Measurements from ENCODE around the gene MEIS1. TPM values are rescaled to one million over a fixed set of nuclear protein-coding genes. Genes with fewer than 3 reads are reported as not detected.

The MEIS1 gene
- total RNA-seq, 1 donor from 2014 or later: 46.7 TPM

GRCh38 chr2:66567729-66568128 lies 132.8 kb downstream of the MEIS1 start:
- H3K27me3 ChIP-seq: no peaks in the 10 kb centered on the region
- TF ChIP-seq CTCF (IDR thresholded peaks at IDR 0.05): no peak
- no peaks in the 10 kb centered on the region for H3K9me3 ChIP-seq
- peaks cover 2 to 14% of the 10 kb centered on the region in 2 donors for H3K4me1 ChIP-seq
- no peak overlapping the region for H3K4me3 ChIP-seq
- H3K27ac ChIP-seq: no peak overlapping the region
- H3K36me3 ChIP-seq: peaks cover 0 to 7% of the 10 kb centered on the region in 2 donors
- no peak for DNase-seq (ENCODE audit: low spot score in 2 of 2)
- intact Hi-C loops (cut with DNase I): loop anchor here (10.0 kb wide), 1 partner anchor 1897 kb away; the partner anchor contains the start of genes APLF and FBXO48

DNA sequence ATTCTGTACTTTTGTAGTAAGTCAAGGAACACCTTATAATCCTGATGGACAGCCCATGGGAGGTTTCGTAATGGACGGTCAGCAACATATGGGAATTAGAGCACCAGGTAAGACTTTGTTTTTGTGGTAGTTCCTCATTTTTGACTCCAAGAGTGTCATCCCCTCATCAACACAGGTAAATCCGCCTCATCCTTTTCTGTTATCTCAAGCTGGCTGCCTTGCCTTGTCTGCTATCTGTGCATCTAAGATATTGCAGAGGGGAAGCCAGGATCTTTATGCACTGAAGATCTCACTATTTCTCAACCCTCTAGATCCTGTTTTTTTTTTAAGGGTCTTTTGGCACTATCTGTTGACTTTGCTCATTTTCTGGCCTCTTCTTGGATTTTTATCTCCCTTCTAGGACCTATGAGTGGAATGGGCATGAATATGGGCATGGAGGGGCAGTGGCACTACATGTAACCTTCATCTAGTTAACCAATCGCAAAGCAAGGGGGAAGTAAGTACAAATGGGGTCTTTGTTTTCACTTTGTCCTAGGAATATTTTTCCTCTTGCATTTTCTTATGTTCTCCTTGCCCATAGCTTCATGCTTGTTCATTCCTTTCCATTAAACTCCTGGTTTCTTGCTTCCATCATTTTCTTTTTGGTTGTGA lies 133.8 kb downstream of the MEIS1 start:
- Histone ChIP-seq H3K9me3 (no peaks in the 10 kb centered on the region), H3K36me3 (peaks cover 0 to 7% of the 10 kb centered on the region in 2 donors), H3K27ac (no peak overlapping the region), H3K4me1 (peaks cover 0 to 12% of the 10 kb centered on the region in 2 donors), H3K4me3 (no peak overlapping the region), H3K27me3 (no peaks in the 10 kb centered on the region)
- intact Hi-C loops (cut with DNase I): loop anchor here (10.0 kb wide), 1 partner anchor 1896 kb away; the partner anchor contains the start of genes APLF and FBXO48
- no peak for TF ChIP-seq CTCF (IDR thresholded peaks at IDR 0.05)
- DNase-seq (ENCODE audit: low spot score in 2 of 2): no peak

DNA sequence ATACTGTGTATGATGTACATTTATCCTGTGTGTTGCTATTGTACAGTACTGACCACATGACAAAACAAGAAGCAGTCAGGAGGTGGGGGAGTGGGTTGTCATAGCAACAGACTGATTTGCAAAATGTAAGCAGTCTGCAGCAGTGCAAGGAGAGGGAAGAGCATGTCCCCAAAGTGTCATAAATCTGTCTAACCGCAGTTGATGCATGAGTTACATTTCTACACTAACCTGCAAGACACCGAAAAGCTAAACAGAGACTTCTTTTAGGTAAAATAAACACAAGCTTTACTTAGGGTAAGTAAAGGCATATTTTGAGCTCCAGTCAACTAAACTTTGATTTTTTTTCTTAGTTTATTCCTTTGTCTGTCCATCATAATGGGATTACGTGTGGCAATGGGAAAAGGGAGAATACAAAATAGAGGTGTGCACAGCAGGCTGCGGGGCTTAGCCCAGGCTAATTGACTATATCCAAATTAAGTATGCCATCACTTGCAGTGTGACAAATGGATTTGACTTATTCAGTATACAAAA lies 134.5 kb downstream of the MEIS1 start:
- DNase-seq (ENCODE audit: low spot score in 2 of 2): no peak
- Histone ChIP-seq H3K4me3 (no peak overlapping the region), H3K36me3 (peaks cover 0 to 7% of the 10 kb centered on the region in 2 donors), H3K9me3 (no peaks in the 10 kb centered on the region), H3K27ac (no peak overlapping the region), H3K4me1 (peaks cover 0 to 12% of the 10 kb centered on the region in 2 donors), H3K27me3 (no peaks in the 10 kb centered on the region)
- no peak for TF ChIP-seq CTCF (IDR thresholded peaks at IDR 0.05)
- intact Hi-C loops (cut with DNase I): loop anchor here (10.0 kb wide), 1 partner anchor 1895 kb away; the partner anchor contains the start of genes APLF and FBXO48

- no peaks in the 10 kb centered on the region for H3K9me3 ChIP-seq
- no peaks in the 10 kb centered on the region for H3K27me3 ChIP-seq
- H3K4me1 ChIP-seq: peaks cover 0 to 9% of the 10 kb centered on the region in 2 donors
- H3K27ac ChIP-seq: no peak overlapping the region
- intact Hi-C loops (cut with DNase I): loop anchor here (5.0 to 10.0 kb wide), 5 partner anchors 73 to 1895 kb away; partner anchors contain the start of genes APLF, ETAA1 and FBXO48
- no peak for DNase-seq (ENCODE audit: low spot score in 2 of 2)
- peaks cover 0 to 7% of the 10 kb centered on the region in 2 donors for H3K36me3 ChIP-seq
- no peak for TF ChIP-seq CTCF (IDR thresholded peaks at IDR 0.05)
- H3K4me3 ChIP-seq: no peak overlapping the region
Observed at GRCh38 chr2:66569974-66570373, 135.0 kb downstream of the MEIS1 start.

DNA sequence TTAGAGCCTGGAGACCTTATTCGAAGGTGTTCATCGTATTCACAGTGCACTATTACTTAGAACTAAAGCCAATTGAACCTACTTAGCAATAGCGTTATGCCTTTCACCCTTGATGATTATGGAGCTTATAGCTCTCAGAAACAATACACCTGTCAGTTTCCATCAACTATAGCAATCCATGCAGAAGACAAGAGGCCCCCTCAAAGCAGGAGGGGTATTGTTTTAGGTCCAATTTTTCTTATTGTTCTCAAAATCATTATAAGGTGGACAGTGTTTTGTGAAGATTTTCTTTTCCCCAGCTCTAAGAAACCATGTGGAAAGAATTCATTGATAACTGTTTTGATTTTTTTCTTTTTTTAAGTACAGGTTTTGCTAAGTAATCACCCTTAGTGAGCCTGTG lies 135.5 kb downstream of the MEIS1 start:
- peaks cover 0 to 7% of the 10 kb centered on the region in 2 donors for H3K36me3 ChIP-seq
- H3K4me3 ChIP-seq: no peak overlapping the region
- no peak overlapping the region for H3K27ac ChIP-seq
- DNase-seq (ENCODE audit: low spot score in 2 of 2): no peak
- H3K27me3 ChIP-seq: no peaks in the 10 kb centered on the region
- peaks cover under 1 to 5% of the 10 kb centered on the region in 2 donors for H3K4me1 ChIP-seq
- TF ChIP-seq CTCF (IDR thresholded peaks at IDR 0.05): no peak
- intact Hi-C loops (cut with DNase I): loop anchor here (5.0 to 10.0 kb wide), 4 partner anchors 73 to 956 kb away; partner anchors contain the start of gene ETAA1
- H3K9me3 ChIP-seq: no peaks in the 10 kb centered on the region
